Astrocyte (in vitro differentiated cells and primary cell): ENCODE data around the gene SH3BP1.

Experiments
- EZH2 ChIP-seq: IDR thresholded peaks from 2 replicates; pipeline ENCODE4 v1.6.1; 2012; ENCODE audit warnings: mild to moderate bottlenecking, low read length, inconsistent platforms; ENCODE audit not compliant: insufficient read depth
- TF ChIP-seq, protein P1 (sequence below): IDR thresholded peaks from 2 replicates; pipeline ENCODE4 v1.5.1; 2011; ENCODE audit warnings: low read depth, mild to moderate bottlenecking, inconsistent platforms, low read length, moderate library complexity; ENCODE audit not compliant: insufficient read depth

DNA sequence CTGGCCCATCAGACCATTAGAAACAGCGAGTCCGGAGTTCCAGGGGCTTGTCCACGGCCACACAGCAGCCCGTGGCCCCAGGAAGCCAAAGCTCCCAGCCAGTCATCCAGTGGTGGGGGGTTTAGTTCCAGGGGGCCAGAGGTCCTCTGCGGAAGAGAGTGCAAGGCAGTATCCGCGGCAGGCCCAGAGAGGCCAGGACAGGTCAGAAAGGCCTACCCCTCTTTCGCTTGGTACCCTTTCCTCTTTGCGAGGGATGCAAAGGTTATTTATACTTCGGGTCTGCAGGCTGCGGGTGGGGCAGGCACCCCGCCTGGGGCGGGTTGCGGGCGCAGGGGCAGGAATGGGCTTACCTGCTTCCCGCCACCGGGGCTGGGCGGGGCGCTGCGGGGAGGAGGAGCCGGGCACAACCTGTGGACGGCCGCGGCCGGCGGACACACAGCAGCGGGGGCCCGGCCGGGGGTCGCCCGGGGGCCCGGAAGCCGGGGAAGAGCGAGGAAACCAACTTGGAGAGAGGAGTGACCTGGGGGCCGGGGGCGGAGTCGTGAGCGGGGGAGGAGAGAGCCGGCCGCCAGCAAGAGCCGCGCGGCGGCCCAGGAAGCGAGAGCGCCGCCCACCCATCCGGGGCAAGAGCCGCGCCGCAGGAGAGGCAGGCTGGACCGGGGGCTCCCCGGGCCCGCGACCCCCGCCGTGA lies at the start of gene SH3BP1:
- TF ChIP-seq, protein P1, sequence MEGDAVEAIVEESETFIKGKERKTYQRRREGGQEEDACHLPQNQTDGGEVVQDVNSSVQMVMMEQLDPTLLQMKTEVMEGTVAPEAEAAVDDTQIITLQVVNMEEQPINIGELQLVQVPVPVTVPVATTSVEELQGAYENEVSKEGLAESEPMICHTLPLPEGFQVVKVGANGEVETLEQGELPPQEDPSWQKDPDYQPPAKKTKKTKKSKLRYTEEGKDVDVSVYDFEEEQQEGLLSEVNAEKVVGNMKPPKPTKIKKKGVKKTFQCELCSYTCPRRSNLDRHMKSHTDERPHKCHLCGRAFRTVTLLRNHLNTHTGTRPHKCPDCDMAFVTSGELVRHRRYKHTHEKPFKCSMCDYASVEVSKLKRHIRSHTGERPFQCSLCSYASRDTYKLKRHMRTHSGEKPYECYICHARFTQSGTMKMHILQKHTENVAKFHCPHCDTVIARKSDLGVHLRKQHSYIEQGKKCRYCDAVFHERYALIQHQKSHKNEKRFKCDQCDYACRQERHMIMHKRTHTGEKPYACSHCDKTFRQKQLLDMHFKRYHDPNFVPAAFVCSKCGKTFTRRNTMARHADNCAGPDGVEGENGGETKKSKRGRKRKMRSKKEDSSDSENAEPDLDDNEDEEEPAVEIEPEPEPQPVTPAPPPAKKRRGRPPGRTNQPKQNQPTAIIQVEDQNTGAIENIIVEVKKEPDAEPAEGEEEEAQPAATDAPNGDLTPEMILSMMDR: no peak
- TF ChIP-seq EZH2: no peak
